ENCODE data around the gene LIM2. TPM values are rescaled to one million over a fixed set of nuclear protein-coding genes. Genes with fewer than 3 reads are reported as not detected.

The LIM2 gene
- total and polyA plus RNA-seq, 10 donors: not detected

DNA sequence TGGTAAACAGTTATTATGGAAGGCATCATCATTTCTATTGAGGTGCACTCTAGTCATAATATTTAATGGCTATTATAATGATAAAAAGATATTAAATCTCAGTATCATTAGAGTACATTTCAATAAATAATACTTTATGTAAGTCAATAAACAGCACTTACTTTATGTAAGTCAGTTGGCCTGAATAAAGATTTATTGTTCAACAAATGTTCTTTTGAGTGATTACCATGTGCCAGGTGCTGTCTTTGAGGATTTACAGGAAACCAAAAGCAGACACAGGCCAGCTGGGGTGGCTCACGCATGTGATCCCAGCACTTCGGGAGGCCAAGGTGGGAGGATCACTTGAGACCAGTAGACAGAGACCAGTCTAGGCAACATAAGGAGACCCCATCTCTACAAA lies 10.4 kb downstream of the LIM2 start:
- Histone ChIP-seq H3K4me1 (peaks cover 0 to 42% (median 11%) of the 10 kb centered on the region in 6 donors), H3K27me3 (replicated peaks in 1 of 7) (no peaks in the 10 kb centered on the region), H3K27ac (no peak overlapping the region), H3K36me3 (no peaks in the 10 kb centered on the region), H3K4me3 (no peak overlapping the region), H3K9me3 (peaks cover 0 to 18% (median 9%) of the 10 kb centered on the region in 8 donors)
- no peak for TF ChIP-seq CTCF (IDR thresholded peaks at IDR 0.05 in 8 of 11, conservative IDR thresholded peaks at IDR 0.05 in 3 of 11)
- TF ChIP-seq POLR2AphosphoS5 (IDR thresholded peaks at IDR 0.05): no peak
- TF ChIP-seq POLR2A (IDR thresholded peaks at IDR 0.05): no peak
- DNase-seq: no peak
- intact Hi-C loops (cut with DNase I; ENCODE audit: low total_unique reads): no loop called here
- WGBS, 5 donors: 79 to 88% (median 81%) methylated on average over 2 of the region's 2 CpGs

DNA sequence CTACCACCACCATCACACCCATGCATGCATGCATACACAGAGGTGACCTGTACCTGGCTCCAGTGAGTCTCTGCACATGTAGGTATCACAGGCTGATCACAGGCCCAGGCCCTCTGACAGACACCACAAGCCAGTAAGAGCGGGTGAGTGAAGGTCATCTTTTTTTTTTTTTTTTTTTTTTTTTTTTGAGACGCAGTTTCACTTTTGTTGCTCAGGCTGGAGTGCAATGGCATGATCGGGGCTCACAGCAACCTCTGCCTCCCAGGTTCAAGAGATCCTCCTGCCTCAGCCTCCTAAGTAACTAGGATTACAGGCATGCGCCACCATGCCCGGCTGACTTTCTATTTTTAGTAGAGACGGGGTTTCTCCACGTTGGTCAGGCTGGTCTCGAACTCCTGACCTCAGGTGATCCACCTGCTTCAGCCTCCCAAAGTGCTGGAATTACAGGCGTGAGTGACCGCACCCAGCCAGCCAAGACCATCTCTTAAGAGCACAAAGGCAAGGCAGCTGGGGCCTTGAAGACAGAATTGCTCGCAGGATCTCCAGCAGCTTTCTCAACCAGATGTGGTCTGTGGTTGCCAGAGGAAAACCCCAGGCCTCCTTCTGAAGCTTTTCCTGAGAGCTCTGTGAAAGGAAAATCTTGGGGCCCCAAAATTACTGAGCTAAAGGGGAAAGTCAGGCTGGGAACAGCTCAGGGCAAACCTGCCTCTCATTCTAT lies 12.1 kb downstream of the LIM2 start:
- Histone ChIP-seq H3K9me3 (peaks cover 0 to 4% (median 0%) of the 10 kb centered on the region in 8 donors), H3K4me3 (no peak overlapping the region), H3K27ac (peak overlapping the region in 3 of 8 donors; percentile 37 to 55 (median 40)), H3K36me3 (no peaks in the 10 kb centered on the region), H3K27me3 (replicated peaks in 1 of 7) (no peaks in the 10 kb centered on the region), H3K4me1 (peaks cover 0 to 60% (median 19%) of the 10 kb centered on the region in 6 donors)
- WGBS, 5 donors: 33 to 41% (median 40%) methylated on average over 10 to 11 of the region's 11 CpGs
- TF ChIP-seq CTCF (IDR thresholded peaks at IDR 0.05 in 8 of 11, conservative IDR thresholded peaks at IDR 0.05 in 3 of 11): no peak
- TF ChIP-seq POLR2AphosphoS5 (IDR thresholded peaks at IDR 0.05): no peak
- TF ChIP-seq POLR2A (IDR thresholded peaks at IDR 0.05): no peak
- intact Hi-C loops (cut with DNase I; ENCODE audit: low total_unique reads): no loop called here
- peak; percentile 47 for DNase-seq

DNA sequence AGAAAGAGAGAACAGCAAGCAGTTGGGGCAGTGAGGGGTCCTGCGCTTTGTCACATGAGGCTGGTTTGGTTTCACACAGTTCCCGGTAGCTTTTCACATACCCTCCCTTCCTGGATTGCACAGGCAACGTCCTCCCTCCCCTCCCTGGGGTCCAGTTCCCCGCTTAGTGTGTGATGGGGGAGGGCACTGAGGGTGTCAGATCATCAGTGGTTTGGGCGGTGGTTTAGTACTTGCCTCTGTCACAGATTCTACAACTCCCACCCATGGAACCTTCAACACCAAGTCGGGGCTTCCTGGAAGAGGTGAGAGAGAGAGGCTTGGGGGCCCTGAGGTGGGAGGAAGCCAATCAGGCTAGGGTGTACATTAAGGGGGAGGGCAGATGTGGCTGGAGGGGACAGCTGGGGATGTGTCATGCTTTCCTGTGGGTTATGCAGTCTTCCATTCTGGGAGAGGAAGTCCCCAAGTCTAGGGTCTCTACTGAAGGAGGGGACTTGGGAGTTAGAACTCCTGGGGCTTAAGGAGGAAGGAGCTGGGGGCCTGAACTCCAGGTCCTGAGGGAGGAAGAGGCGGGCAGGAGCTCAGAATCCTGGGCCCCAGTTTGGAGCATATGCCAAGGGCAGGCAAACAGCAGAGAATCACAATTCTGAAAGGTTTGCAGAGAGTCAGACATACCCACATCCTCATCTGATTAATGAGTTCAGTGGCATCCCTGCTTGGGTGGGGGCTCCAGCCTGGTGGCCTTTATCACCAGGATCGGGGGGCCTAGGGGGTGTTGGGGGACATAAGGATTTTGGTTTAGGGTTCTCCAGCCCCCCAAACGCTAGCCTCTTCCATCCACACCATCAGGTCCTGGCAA lies 14.9 kb downstream of the LIM2 start, which contains the start of gene NKG7:
NKG7 (minus strand) TSS at position 6 of the 856 bp plus-strand sequence. CDS start 119 bp downstream, outside the sequence.
- Histone ChIP-seq H3K27me3 (replicated peaks in 1 of 7) (no peaks in the 10 kb centered on the region), H3K9me3 (no peaks in the 10 kb centered on the region), H3K27ac (peak within 1 kb of the TSS; percentile 27 to 97 (median 76)), H3K36me3 (no peaks in the 10 kb centered on the region), H3K4me1 (peaks cover 4 to 88% (median 29%) of the 10 kb centered on the region in 6 donors), H3K4me3 (peak within 1 kb of the TSS; percentile 16 to 95 (median 32))
- WGBS, 5 donors: 17 to 28% (median 27%) methylated on average over 8 to 9 of the region's 9 CpGs
- no peak for TF ChIP-seq POLR2A (IDR thresholded peaks at IDR 0.05)
- peak in 2 of 3 donors; percentile 53 to 73 for TF ChIP-seq POLR2AphosphoS5 (IDR thresholded peaks at IDR 0.05)
- intact Hi-C loops (cut with DNase I; ENCODE audit: low total_unique reads): no loop called here
- DNase-seq: peak; percentile 80

DNA sequence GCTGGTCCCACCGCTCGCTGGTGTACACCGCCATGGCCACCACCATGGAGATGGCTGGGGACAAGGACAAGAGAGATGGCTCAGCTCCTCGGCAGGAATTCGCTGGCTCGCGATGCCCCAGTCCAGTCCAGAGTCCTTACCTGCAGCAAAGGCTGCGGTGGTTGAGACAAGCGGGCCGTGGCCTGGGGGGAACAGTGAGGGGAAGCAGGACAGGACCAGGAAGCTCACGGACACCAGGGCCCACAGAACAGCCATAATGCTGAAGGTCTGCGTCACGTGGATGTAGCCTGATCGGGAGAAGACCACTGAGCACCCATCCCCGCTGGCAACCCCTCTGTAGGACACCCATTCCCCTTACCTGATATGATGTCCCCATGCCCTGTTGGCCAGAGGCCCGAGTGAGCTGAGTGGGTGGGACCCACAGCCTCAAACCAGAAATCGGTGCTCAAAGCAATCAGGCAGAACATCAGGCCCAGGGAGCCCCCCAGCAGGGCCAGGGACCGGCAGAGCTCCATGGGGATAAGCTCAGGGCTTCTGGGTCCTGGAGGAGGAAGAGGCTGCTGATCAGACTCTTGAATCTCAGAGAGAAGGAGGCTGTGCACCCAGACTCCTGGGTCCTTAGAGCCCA lies 15.6 kb downstream of the LIM2 start:
- Histone ChIP-seq H3K27ac (peak overlapping the region; percentile 27 to 97 (median 76)), H3K9me3 (no peaks in the 10 kb centered on the region), H3K27me3 (replicated peaks in 1 of 7) (no peaks in the 10 kb centered on the region), H3K4me3 (peak overlapping the region; percentile 16 to 95 (median 32)), H3K36me3 (no peaks in the 10 kb centered on the region), H3K4me1 (peaks cover 4 to 93% (median 29%) of the 10 kb centered on the region in 6 donors)
- intact Hi-C loops (cut with DNase I; ENCODE audit: low total_unique reads): no loop called here
- TF ChIP-seq POLR2A (IDR thresholded peaks at IDR 0.05) (no peak), CTCF (IDR thresholded peaks at IDR 0.05 in 8 of 11, conservative IDR thresholded peaks at IDR 0.05 in 3 of 11) (no peak), POLR2AphosphoS5 (IDR thresholded peaks at IDR 0.05) (no peak)
- DNase-seq: peak; percentile 81
- WGBS, 5 donors: 54 to 80% (median 65%) methylated on average over 17 to 18 of the region's 18 CpGs
